Dedifferentiated amniotic fluid mesenchymal stem cell (primary cell): ENCODE data around the gene PKIB.
"Not testable (repeated sequence)": the region's sequence is repeated elsewhere in the genome, so short reads cannot be mapped to it uniquely, and the experiment has no call there.

ENCODE experiments used
- DNase-seq: peaks from one replicate; pipeline ENCODE4 v3.0.0-alpha.2; 2016; ENCODE audit errors: extremely low spot score

PKIB gene

DNA sequence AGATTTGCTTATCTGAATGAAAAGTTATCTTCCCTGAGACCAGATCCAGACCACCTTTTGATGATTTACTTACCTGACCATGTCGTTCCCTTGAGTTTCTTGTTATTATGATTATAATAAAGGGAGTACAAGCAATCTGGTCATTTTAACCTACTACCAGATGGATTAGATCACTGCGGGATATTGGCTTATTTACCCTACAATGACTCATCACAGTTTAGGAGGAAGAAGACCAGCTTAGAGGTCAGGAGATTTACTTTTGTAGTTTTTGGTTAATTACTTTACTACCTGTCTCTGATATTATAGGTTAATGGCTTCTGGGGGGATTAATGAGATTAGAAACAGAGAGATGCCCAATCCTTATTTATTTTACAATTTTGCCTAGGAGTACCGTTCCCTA, 10.7 kb downstream of the PKIB start:
- DNase-seq, result no peak

DNA sequence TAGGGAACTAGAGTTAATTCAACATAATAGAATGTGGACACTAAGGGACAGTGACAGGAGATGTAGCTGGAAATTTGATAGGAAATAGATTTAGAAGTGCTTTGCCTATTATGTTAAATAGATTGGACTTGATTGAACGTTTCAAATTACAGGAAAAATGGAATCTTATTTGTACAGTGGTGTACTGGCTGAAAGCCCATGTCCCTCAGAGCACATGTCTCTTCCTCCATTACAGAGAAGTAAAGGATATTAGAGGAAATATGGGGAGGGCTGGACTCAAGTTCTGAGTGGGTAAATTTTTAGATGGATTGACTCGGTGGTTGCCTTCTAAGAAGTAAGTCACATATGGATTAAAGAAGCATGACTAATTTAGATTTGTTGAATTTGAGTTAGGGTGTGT, 11.4 kb downstream of the PKIB start:
- DNase-seq, result no peak

DNA sequence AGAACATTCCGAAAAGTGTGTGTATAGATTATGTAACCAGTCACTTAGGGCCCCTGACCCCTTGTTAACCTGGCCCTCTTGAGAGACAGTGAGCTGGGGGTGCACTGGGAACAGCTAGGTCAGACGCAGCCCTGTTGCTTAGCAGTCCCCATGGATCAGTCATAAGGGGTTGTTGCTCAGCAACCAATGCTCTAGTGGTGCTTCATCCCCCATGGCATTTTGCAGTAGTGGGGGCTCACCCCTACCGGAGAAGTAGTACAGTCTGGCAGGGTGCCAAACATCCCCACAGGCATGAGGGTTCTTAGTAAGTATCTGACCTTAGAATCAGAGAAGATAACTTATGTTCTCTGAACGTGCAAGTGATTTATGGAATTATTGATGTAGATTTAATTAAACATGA, 12.3 kb downstream of the PKIB start:
- DNase-seq, result no peak

DNA sequence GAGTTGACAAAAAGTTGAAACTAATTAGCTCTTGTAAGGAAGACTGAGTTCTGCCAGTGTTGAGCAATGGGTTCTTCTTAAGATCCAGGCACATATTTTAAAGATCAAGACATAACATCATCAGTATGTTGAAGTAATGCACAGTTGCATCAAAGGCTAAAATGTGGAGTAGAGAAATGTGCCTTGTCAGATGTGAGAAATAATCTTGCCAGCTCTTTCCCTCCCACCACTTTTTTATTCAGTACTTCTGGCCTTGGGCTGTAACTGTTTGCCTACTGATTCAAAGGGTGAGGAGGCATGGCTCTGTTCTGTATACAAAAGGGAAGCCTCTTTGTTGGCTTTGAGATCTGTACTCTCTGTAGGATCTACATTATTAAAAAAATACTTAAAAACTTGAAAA, 13.1 kb downstream of the PKIB start:
- no peak for DNase-seq

GRCh38 chr6:122624853-122625252, 14.6 kb downstream of the PKIB start:
- no peak for DNase-seq

DNA sequence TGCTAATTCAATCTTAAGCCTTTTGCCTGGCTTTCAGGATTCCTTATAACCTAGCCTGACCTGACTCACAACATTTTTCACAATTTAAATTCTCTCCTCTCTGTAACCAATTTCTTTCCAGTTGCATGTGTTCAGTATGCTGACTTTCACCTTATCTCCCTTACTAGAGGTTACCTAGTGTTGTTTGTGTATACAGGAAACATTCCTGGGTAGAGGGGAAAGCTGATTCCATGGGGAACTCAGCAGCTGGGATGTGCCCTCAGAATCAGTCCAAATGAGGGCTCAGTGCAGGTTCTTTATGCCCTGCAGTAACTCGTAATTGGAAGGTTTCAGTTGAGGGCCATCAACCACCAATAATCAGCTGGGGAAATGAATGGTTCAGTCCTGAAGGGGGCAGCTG, 18.5 kb downstream of the PKIB start:
- no peak for DNase-seq

GRCh38 chr6:122631571-122632249, 21.5 kb downstream of the PKIB start:
- no peak for DNase-seq

- no peak for DNase-seq
These were observed 30.2 kb downstream of the PKIB start for GRCh38 chr6:122640366-122640765.

DNA sequence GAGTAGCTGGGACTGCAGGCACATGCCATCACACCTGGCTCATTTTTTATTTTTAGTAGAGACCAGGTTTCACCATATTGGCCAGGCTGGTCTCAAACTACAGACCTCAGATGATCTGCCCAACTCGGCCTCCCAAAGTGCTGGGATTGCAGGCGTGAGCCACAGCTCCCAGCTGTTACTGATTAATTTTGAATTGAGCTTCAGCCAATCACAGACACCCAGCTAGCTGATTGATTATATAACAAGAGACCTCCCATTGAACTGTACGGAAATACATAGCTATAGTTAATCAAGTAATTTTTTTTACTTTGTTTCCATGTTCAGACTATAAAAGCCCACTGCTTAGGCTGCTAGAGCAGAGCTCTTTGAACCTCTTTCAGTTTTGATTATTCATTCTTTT, 31.6 kb downstream of the PKIB start:
- no peak for DNase-seq

DNA sequence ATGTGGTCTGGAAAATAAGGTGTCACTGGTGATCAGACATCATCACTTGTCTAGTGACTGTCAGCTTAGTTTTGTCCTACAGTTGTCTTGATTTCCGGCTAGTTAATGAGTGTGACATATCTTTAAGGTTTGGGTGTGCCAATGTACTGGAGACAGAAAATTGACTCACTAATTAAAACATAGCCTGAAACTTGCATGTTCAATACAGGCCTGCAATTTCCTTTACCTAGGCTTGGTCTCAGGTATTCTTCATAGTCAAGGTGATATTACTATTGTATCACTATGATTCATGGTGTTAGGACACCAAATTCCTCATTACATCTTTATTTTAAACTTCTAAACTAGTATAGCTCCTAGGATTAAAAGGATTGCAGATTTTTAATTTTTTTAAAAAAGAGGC, 32.4 kb downstream of the PKIB start:
- not testable (repeated sequence) for DNase-seq

DNA sequence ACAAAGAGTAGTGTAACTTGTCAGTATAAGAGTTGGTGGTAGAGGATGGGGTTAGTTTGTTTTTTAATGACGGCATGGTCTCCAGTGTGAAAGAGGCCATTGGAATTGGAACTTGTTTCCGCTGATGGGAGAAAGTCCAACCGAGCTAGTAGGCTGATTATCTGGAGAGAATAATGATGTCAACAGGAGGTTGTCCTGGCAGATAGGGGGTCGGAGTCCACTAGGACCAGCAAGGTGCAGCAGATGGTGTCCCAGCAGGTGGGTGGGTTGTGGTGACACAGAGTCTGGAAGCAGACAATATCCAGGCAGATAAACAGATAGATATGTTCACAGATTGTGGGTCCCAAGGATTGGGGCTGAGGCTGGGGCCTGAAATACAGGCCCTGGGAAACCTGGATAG, 35.1 kb downstream of the PKIB start:
- no peak for DNase-seq

GRCh38 chr6:122647765-122648164, 37.6 kb downstream of the PKIB start:
- no peak for DNase-seq

DNA sequence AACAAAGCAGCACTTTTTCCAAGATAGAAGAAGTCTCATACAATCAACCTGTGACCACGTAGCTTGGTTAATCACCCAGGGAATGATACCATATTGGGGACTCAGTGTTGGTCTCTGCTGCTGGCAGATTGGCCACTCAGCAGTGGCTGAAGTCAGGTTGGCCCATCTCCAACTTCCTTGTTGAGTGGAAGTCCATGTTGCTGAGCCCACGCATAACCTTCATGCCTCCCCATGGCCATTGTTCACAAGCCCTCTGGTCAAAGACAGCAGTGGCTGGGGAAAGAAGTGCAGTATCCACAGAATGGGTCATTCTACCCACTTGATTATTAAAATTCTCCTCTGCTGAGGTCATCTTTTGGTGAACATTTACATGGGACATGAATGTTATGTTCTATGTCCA, 38.5 kb downstream of the PKIB start:
- no peak for DNase-seq

DNA sequence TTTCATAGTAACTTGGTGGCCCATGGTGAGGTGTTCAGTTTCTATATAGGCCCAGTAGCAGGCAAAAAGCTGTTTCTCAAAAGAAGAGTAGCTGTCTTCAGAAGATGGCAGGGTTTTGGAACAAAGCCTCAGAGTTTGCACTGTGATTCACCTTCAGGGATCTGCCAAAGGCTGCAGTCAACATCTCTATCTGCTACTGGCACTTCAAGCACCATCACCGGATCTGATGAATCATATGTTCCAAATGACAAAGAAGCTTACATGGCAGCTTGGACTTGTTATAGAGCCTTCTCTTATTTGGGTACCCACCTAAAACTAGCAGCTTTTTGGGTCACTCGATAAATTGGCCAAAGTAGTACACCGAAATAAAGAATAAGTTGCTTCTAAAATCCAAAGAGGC, 39.5 kb downstream of the PKIB start:
- no peak for DNase-seq

GRCh38 chr6:122650403-122650802, 40.2 kb downstream of the PKIB start:
- no peak for DNase-seq

DNA sequence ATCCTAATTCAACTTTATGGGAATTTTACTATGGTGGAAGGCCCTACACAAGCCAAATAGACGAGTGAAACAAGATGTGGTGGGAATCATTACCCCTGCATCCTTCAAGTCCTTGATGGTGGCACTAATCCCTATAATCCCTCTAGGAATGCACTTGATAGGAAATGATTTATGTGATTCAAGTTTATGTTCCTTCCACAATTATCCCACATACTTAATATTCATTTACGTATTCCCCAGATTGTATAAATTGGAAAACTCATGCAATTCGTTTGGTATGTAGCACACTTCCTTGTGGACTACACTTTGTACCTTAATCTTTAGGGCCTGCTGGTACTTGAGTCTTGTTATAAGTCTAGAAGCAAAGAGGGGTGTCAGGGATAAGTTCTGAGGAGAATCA, 40.8 kb downstream of the PKIB start:
- DNase-seq, result no peak

GRCh38 chr6:122651604-122652003, 41.4 kb downstream of the PKIB start:
- no peak for DNase-seq

- DNase-seq, result no peak
These were observed 42.2 kb downstream of the PKIB start for GRCh38 chr6:122652431-122652830.

DNA sequence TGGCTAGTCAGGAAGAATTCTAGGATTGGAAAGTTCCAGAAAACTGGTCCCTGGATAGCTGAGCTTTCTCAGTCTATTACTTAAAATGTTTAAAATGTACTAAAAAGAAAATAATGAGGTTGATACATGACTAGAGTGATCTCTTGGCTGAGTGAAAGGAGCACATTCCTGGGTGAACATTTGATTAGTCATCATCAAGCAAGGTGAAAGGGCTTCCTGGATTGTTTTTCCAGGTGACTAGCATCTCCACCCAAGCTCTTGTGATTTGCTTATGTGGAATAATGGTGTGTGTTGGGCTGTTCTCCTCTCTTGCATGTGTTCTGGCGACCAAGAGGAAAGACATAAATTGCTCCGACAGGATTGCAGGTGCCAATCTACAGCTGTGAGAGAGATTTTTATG, 42.9 kb downstream of the PKIB start:
- DNase-seq, result no peak

GRCh38 chr6:122654012-122654411, 43.8 kb downstream of the PKIB start:
- DNase-seq, result no peak

- no peak for DNase-seq
These were observed 47.4 kb downstream of the PKIB start for GRCh38 chr6:122657601-122658000.

DNA sequence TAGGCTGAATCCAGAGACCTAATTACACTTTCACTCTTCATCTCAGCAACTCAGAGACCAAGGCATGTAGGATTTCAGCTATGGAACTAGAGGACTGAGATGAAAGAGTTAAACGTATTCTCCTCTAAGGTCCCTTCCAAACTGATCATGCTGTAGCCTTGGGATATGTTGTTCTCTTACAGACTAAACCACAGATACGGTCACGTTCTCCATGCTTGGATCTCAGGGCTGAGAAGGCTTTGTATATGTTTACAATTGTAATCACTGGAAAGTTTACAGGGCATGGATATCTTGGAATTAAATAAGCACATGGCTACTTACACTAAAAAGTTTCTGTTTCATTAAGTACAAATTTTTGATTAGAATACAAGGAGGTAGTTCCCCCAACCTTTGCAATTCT, 50.1 kb downstream of the PKIB start:
- no peak for DNase-seq

GRCh38 chr6:122663981-122664380, 53.8 kb downstream of the PKIB start:
- no peak for DNase-seq

- DNase-seq, result no peak
These were observed 55.7 kb downstream of the PKIB start for GRCh38 chr6:122665929-122666328.
